ENCODE results near the gene SDK1.

GRCh38 chr7:3277604-3278572 is 23.2 kb upstream of the SDK1 start:
- no peak for TF ChIP-seq PKNOX1 (IDR thresholded peaks at IDR 0.05)
- no peak for TF ChIP-seq L3MBTL2 (conservative IDR thresholded peaks at IDR 0.05)
